GM19455 (cell line): ENCODE results near the gene USP24.

ENCODE experiments used
- ATAC-seq: cut with Tn5 transposase; IDR thresholded peaks from one replicate; pipeline ENCODE4 v1.9.1; 2021; ENCODE audit not compliant: unreplicated experiment

USP24 gene

DNA sequence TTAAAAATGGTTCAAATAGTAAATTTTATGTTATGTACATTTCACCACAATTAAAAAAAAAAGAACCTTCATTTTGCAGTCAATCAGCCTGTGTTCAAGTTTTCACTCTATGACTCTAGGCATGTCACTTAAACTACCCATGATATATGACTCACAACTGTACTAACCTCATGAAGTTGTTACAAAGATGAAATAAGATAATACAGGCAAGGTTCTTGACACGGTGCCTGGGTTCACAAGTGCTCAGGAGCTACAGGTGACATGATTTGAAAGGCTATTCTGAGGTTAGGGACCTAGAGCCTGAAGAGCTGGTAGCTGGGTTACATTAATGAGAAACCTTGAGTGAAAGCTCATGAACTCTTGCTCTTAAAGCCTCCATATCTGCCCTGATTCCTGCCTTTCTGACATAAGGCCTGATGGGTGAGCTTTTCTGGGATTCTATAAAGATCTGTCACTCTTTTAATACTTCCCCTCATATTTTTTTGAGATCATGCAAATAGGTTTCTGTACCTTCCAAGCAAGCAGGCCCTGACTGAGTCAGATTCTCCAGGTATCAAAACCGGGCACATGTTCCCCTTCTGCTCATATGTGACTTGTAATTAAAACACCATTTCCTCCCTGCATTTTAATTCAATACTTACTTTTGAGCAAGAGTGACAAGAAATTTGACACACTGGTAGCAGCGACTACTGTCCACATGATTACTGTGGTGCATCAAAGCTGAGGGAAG is 141.8 kb downstream of the USP24 start:
- no peak for ATAC-seq

GRCh38 chr1:55071477-55071876 is 143.7 kb downstream of the USP24 start:
- ATAC-seq = no peak

- no peak for ATAC-seq
Measured at GRCh38 chr1:55070293-55071164, 144.6 kb downstream of the USP24 start.

- no peak for ATAC-seq
Measured at GRCh38 chr1:55069280-55069679, 145.9 kb downstream of the USP24 start.

DNA sequence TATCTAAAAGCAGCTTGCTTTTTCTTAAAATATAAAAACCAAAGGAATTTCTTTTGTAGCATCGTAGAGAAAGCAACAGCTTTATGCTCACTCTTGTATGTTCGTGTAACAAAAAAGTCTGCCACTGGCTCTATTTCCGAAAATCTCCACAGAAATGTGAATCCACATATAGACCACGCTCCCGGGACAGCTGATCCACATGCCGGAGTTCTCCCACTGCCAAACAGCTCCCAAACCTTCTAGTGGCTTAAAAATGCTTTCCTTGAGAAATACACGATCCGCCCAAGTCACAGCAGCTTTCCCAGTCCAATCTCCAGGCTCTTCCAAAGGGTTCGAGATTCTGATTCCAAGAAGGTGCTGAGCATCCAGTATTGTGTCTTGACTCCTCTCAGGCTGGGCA is 146.5 kb downstream of the USP24 start:
- no peak for ATAC-seq

DNA sequence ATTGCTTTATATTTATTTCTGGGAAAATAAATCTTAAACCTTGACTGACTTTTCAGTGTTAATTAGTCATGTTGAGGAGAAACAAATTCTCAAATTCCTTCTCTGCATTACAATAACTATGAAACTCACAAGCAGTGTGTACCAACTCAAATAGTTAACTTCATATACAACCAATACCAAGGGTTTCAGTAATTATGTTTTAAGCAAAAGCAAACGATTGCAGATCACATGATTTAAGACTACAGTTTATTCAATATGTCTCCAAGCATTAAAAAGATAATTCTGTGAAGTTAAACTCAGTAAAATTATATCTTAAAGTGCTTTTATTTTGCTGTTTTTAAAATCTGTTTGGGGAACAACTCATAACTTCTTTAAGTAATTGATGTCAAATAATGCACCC is 147.2 kb downstream of the USP24 start:
- no peak for ATAC-seq

DNA sequence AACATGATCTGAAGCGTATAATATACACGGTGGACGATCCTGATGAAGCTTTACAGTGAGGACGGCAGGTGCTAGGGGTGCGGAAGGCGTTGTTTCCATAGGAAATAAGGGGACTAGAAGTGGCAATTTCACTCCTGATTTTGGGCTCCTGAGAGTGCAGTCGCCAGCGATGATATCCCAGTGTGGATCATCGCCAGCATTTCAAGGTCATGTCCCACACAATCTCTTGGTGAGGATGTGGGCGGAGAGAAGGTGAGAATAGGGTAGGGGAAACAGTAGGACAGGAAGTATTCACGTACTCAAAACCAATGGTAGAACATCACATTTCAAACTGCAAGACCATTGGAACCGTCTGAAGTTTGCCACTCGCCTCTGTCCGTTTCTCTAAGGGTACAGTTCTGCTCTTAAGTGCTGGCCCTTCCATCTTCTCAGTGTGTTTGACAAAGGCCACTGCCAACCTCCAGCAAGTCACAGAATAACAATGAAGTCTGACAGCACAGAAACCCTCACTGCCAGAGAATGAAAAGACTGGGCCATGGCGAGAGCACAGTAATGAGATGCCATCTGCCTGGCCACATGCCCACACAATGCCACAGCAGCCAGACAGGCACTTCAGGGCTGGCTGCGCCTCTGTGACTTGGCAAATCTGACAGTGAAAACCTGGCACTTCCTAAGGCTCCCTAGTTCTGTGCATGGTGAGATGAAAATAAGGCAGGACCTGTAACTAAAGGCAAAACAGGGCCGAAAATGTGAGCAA is 148.0 kb downstream of the USP24 start:
- ATAC-seq = no peak

DNA sequence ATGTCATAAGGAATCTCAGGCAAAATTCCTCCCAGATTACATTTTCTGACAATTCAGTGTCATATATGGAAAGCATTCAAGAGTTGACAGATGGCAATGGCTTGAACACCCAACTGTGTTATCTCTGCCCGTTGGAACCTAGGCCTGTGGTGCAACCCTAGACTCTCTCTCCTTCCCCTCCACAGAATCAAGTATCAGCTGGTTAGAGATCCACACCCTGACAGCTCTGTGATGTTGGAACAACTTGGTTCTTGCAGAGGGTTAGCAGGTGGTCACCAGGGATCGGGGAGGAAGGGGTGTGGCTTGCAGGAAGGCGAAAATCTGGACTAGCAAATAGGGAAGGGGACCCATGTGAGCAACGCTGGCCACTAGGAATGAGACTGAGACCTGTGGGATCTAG is 149.5 kb downstream of the USP24 start:
- ATAC-seq = no peak

DNA sequence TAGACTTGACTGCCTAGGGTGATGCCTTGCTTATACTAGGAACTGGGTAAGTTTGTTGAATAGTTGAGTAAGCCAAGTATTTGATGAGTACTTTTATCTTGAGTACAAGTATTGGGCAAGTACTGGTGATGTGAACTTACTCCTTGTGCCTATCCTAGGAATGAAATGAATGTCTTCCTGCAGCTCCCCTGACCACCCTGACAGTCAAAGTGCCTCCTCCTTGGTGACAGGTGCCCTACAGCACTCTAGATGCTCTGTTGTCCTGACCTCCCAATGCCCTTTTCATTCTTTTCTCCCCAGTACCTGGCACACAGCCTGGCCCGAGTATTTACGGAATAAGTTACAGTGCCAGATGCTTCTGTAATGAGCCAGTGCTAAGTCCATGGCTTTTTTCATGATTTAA is 150.3 kb downstream of the USP24 start:
- ATAC-seq = no peak

GRCh38 chr1:55064071-55064581 is 151.0 kb downstream of the USP24 start:
- ATAC-seq = no peak

DNA sequence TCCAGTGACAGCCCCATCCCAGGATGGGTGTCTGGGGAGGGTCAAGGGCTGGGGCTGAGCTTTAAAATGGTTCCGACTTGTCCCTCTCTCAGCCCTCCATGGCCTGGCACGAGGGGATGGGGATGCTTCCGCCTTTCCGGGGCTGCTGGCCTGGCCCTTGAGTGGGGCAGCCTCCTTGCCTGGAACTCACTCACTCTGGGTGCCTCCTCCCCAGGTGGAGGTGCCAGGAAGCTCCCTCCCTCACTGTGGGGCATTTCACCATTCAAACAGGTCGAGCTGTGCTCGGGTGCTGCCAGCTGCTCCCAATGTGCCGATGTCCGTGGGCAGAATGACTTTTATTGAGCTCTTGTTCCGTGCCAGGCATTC is 151.6 kb downstream of the USP24 start:
- no peak for ATAC-seq

- ATAC-seq = no peak
Measured at GRCh38 chr1:55062801-55063576, 152.2 kb downstream of the USP24 start.

- ATAC-seq = no peak
Measured at GRCh38 chr1:55061706-55062321, 153.3 kb downstream of the USP24 start.

DNA sequence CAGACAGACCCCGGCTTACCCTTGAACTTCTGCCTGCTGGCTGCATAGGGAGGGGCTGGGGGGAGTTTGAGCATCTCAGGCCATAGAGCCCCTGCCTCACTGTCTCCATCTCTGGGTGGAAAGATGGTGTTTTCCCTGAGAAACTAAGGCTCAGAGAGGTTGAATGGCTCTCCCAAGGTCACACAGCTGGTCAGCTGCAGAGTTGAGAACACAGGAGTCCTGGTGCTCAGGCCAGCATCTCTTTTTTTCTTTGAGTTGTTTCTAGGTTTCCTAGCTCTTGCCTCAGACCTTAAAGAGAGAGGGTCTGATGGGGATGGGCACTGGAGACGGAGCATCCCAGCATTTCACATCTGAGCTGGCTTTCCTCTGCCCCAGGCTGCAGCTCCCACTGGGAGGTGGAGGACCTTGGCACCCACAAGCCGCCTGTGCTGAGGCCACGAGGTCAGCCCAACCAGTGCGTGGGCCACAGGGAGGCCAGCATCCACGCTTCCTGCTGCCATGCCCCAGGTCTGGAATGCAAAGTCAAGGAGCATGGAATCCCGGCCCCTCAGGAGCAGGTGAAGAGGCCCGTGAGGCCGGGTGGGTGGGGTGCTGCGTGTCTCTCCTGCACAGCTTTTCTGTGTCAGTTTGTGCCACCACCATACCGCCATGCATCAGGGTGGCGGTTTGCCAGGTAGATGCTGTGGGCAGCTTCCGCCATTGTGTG is 154.0 kb downstream of the USP24 start:
- ATAC-seq = no peak

- no peak for ATAC-seq
Measured at GRCh38 chr1:55060133-55060999, 154.8 kb downstream of the USP24 start.

GRCh38 chr1:55059302-55060132 is 155.6 kb downstream of the USP24 start:
- ATAC-seq = no peak

- no peak for ATAC-seq
Measured at GRCh38 chr1:55057956-55058298, 157.2 kb downstream of the USP24 start.
